ENCODE measurements around the gene SYCP2. TPM values are rescaled to one million over a fixed set of nuclear protein-coding genes. Genes with fewer than 3 reads are reported as not detected.

SYCP2 gene
- total RNA-seq, 1 donor from 2014 or later: 1.0 TPM

- Histone ChIP-seq H3K27me3 (ENCODE audit: low read depth) (no peaks in the 10 kb centered on the region), H3K4me1 (peaks cover 56% of the 10 kb centered on the region), H3K9me3 (replicated peaks) (no peaks in the 10 kb centered on the region), H3K4me3 (peak overlapping the region; percentile 30), H3K27ac (replicated peaks) (peak overlapping the region; percentile 80), H3K36me3 (no peaks in the 10 kb centered on the region)
- intact Hi-C loops (cut with micrococcal nuclease): no loop called here
- no peak for DNase-seq
- TF ChIP-seq CTCF (IDR thresholded peaks at IDR 0.05; ENCODE audit: borderline replicate concordance): no peak
Measured at GRCh38 chr20:59839400-59839799, 94.0 kb downstream of the SYCP2 start.

- Histone ChIP-seq H3K27me3 (ENCODE audit: low read depth) (no peaks in the 10 kb centered on the region), H3K36me3 (no peaks in the 10 kb centered on the region), H3K4me1 (peaks cover 56% of the 10 kb centered on the region), H3K4me3 (peak overlapping the region; percentile 0), H3K9me3 (replicated peaks) (no peaks in the 10 kb centered on the region), H3K27ac (replicated peaks) (no peak overlapping the region)
- no peak for DNase-seq
- intact Hi-C loops (cut with micrococcal nuclease): no loop called here
- TF ChIP-seq CTCF (IDR thresholded peaks at IDR 0.05; ENCODE audit: borderline replicate concordance): no peak
Measured at GRCh38 chr20:59837623-59838394, 95.6 kb downstream of the SYCP2 start.

- no peak for TF ChIP-seq CTCF (IDR thresholded peaks at IDR 0.05; ENCODE audit: borderline replicate concordance)
- Histone ChIP-seq H3K4me3 (peak overlapping the region; percentile 59), H3K36me3 (no peaks in the 10 kb centered on the region), H3K4me1 (peaks cover 61% of the 10 kb centered on the region), H3K27me3 (ENCODE audit: low read depth) (no peaks in the 10 kb centered on the region), H3K9me3 (replicated peaks) (no peaks in the 10 kb centered on the region), H3K27ac (replicated peaks) (peak overlapping the region; percentile 71)
- no peak for DNase-seq
- intact Hi-C loops (cut with micrococcal nuclease): no loop called here
Measured at GRCh38 chr20:59836767-59837166, 96.7 kb downstream of the SYCP2 start.

GRCh38 chr20:59835448-59836395 lies 97.7 kb downstream of the SYCP2 start:
- peak; percentile 46 for DNase-seq
- H3K27ac ChIP-seq (replicated peaks): peak overlapping the region; percentile 71
- intact Hi-C loops (cut with micrococcal nuclease): no loop called here
- no peaks in the 10 kb centered on the region for H3K36me3 ChIP-seq
- H3K9me3 ChIP-seq (replicated peaks): no peaks in the 10 kb centered on the region
- H3K4me1 ChIP-seq: peaks cover 67% of the 10 kb centered on the region
- no peak for TF ChIP-seq CTCF (IDR thresholded peaks at IDR 0.05; ENCODE audit: borderline replicate concordance)
- H3K4me3 ChIP-seq: peak overlapping the region; percentile 59
- H3K27me3 ChIP-seq (ENCODE audit: low read depth): peaks cover 5% of the 10 kb centered on the region

- no peak for TF ChIP-seq CTCF (IDR thresholded peaks at IDR 0.05; ENCODE audit: borderline replicate concordance)
- peaks cover 5% of the 10 kb centered on the region for H3K27me3 ChIP-seq (ENCODE audit: low read depth)
- peak; percentile 9 for DNase-seq
- H3K27ac ChIP-seq (replicated peaks): peak overlapping the region; percentile 71
- peaks cover 66% of the 10 kb centered on the region for H3K4me1 ChIP-seq
- no peak overlapping the region for H3K4me3 ChIP-seq
- no peaks in the 10 kb centered on the region for H3K9me3 ChIP-seq (replicated peaks)
- no peaks in the 10 kb centered on the region for H3K36me3 ChIP-seq
- intact Hi-C loops (cut with micrococcal nuclease): no loop called here
Measured at GRCh38 chr20:59835057-59835447, 98.4 kb downstream of the SYCP2 start.

Measured in left ventricle myocardium inferior (tissue), 1 donor.